HUES64 (cell line): ENCODE data around the gene RNF157. TPM values are rescaled to one million over a fixed set of nuclear protein-coding genes. Genes with fewer than 3 reads are reported as not detected.

Experiments
- H3K27ac ChIP-seq: 2 replicates; pipeline ENCODE4 v1.7.0; 2013; ENCODE audit warnings: low read depth, low read length, inconsistent platforms
- H3K27me3 ChIP-seq: 2 replicates; pipeline ENCODE4 v1.6.1; 2013; ENCODE audit warnings: mild to moderate bottlenecking, low read length; ENCODE audit not compliant: insufficient read depth
- H3K36me3 ChIP-seq: 2 replicates; pipeline ENCODE4 v1.6.1; 2013; ENCODE audit warnings: mild to moderate bottlenecking, low read length; ENCODE audit not compliant: insufficient read depth
- H3K4me1 ChIP-seq: 2 replicates; pipeline ENCODE4 v1.6.1; 2013; ENCODE audit warnings: mild to moderate bottlenecking, low read length, moderate library complexity; ENCODE audit not compliant: insufficient read depth
- H3K4me3 ChIP-seq: 2 replicates; pipeline ENCODE4 v1.5.1; 2013; ENCODE audit warnings: mild to moderate bottlenecking, low read length, moderate library complexity
- H3K9ac ChIP-seq: 2 replicates; pipeline ENCODE4 v1.6.1; 2013; ENCODE audit warnings: mild to moderate bottlenecking, low read depth, low read length
- H3K9me3 ChIP-seq: 2 replicates; pipeline ENCODE4 v1.6.1; 2013; ENCODE audit warnings: low read depth, low read length; ENCODE audit not compliant: insufficient read depth
- WGBS: fragments of 150-250, 120-280 bp; methylation state at CpG from one replicate; pipeline ENCODE4 v1.1.7; 2013; ENCODE audit warnings: missing lambda C conversion rate; 5-methylcytosine and 5-hydroxymethylcytosine counted together
- polyA plus RNA-seq, 2 experiments: library from polyadenylated mRNA; stranded (reverse); fragments of 50-300 nt; gene quantifications; one replicate each; pipeline ENCODE4 v1.2.3, GENCODE V29; 2013

The RNF157 gene
- 5.7 TPM for polyA plus RNA-seq (2013, experiment 1 of 2)
- polyA plus RNA-seq (2013, experiment 2 of 2) = 11.3 TPM

GRCh38 chr17:76240461-76241203 lies at the start of gene RNF157:
Gene RNF157, minus strand, starts transcription at chr17:76240493. Its CDS starts 253 bp downstream, at chr17:76240240.
- WGBS = under 1% methylated on average over 102 of the region's 102 CpGs
- Histone ChIP-seq H3K36me3 (no peaks in the 10 kb centered on the region), H3K27me3 (peaks cover 55% of the 10 kb centered on the region), H3K4me1 (no peaks in the 10 kb centered on the region), H3K9ac (peak within 1 kb of the TSS; percentile 73), H3K27ac (no peak within 1 kb of the TSS; the same call in 1 of the 2 replicates), H3K4me3 (peak within 1 kb of the TSS; percentile 59), H3K9me3 (no peaks in the 10 kb centered on the region)

GRCh38 chr17:76281573-76282371 lies 41.5 kb upstream of the RNF157 start:
- Histone ChIP-seq H3K36me3 (no peaks in the 10 kb centered on the region), H3K9ac (no peak overlapping the region), H3K27ac (no peak overlapping the region), H3K4me3 (no peak overlapping the region), H3K9me3 (no peaks in the 10 kb centered on the region), H3K27me3 (no peaks in the 10 kb centered on the region), H3K4me1 (peaks cover under 1% of the 10 kb centered on the region; the same call in 1 of the 2 replicates)
- 94% methylated on average over 23 of the region's 23 CpGs for WGBS

- Histone ChIP-seq H3K27ac (no peak overlapping the region), H3K4me1 (peaks cover 6% of the 10 kb centered on the region; the same call in 1 of the 2 replicates), H3K9me3 (no peaks in the 10 kb centered on the region), H3K27me3 (no peaks in the 10 kb centered on the region), H3K9ac (no peak overlapping the region), H3K36me3 (no peaks in the 10 kb centered on the region), H3K4me3 (no peak overlapping the region)
- 94% methylated on average over 15 of the region's 15 CpGs for WGBS
These were observed 40.4 kb upstream of the RNF157 start for GRCh38 chr17:76280650-76281049.

- H3K27ac ChIP-seq = no peak overlapping the region
- no peaks in the 10 kb centered on the region for H3K36me3 ChIP-seq
- no peaks in the 10 kb centered on the region for H3K27me3 ChIP-seq
- no peaks in the 10 kb centered on the region for H3K9me3 ChIP-seq
- H3K4me1 ChIP-seq = peaks cover 6% of the 10 kb centered on the region; the same call in 1 of the 2 replicates
- WGBS = 87% methylated on average over 15 of the region's 15 CpGs
- H3K4me3 ChIP-seq = no peak overlapping the region
- H3K9ac ChIP-seq = no peak overlapping the region
These were observed 39.5 kb upstream of the RNF157 start for GRCh38 chr17:76279742-76280287.

- Histone ChIP-seq H3K9me3 (no peaks in the 10 kb centered on the region), H3K36me3 (no peaks in the 10 kb centered on the region), H3K4me1 (peaks cover 6% of the 10 kb centered on the region; the same call in 1 of the 2 replicates), H3K27ac (no peak overlapping the region), H3K9ac (no peak overlapping the region), H3K4me3 (no peak overlapping the region), H3K27me3 (no peaks in the 10 kb centered on the region)
- 72% methylated on average over 27 of the region's 28 CpGs for WGBS
These were observed 38.9 kb upstream of the RNF157 start for GRCh38 chr17:76278952-76279741.

- H3K36me3 ChIP-seq = no peaks in the 10 kb centered on the region
- peaks cover 6% of the 10 kb centered on the region; the same call in 1 of the 2 replicates for H3K4me1 ChIP-seq
- H3K27ac ChIP-seq = no peak overlapping the region
- WGBS = 93% methylated on average over 19 of the region's 19 CpGs
- no peak overlapping the region for H3K4me3 ChIP-seq
- H3K9me3 ChIP-seq = no peaks in the 10 kb centered on the region
- H3K9ac ChIP-seq = no peak overlapping the region
- H3K27me3 ChIP-seq = no peaks in the 10 kb centered on the region
These were observed 38.1 kb upstream of the RNF157 start for GRCh38 chr17:76278268-76278908.

GRCh38 chr17:76277300-76278267 lies 37.3 kb upstream of the RNF157 start:
- peaks cover 6% of the 10 kb centered on the region; the same call in 1 of the 2 replicates for H3K4me1 ChIP-seq
- no peaks in the 10 kb centered on the region for H3K36me3 ChIP-seq
- WGBS = 95% methylated on average over 31 of the region's 31 CpGs
- H3K9ac ChIP-seq = no peak overlapping the region
- no peak overlapping the region for H3K27ac ChIP-seq
- no peaks in the 10 kb centered on the region for H3K9me3 ChIP-seq
- H3K4me3 ChIP-seq = no peak overlapping the region
- no peaks in the 10 kb centered on the region for H3K27me3 ChIP-seq

- WGBS = 87% methylated on average over 19 of the region's 19 CpGs
These were observed 36.4 kb upstream of the RNF157 start for GRCh38 chr17:76276461-76277299.

GRCh38 chr17:76276069-76276431 lies 35.8 kb upstream of the RNF157 start:
- no peak overlapping the region for H3K27ac ChIP-seq
- H3K36me3 ChIP-seq = no peaks in the 10 kb centered on the region
- H3K9ac ChIP-seq = no peak overlapping the region
- H3K4me1 ChIP-seq = peaks cover 13% of the 10 kb centered on the region; the same call in 1 of the 2 replicates
- 92% methylated on average over 11 of the region's 11 CpGs for WGBS
- no peak overlapping the region for H3K4me3 ChIP-seq
- H3K27me3 ChIP-seq = no peaks in the 10 kb centered on the region
- no peaks in the 10 kb centered on the region for H3K9me3 ChIP-seq

More at GRCh38 chr17:76276461-76277299, 36.4 kb upstream of the RNF157 start:
- no peaks in the 10 kb centered on the region for H3K9me3 ChIP-seq
- no peaks in the 10 kb centered on the region for H3K27me3 ChIP-seq
- H3K9ac ChIP-seq = 0 out of 2 replicates have a peak overlapping the region, but pooled peaks have one; percentile 9
- H3K27ac ChIP-seq = peak overlapping the region; percentile 46; the same call in 1 of the 2 replicates
- no peak overlapping the region for H3K4me3 ChIP-seq
- H3K36me3 ChIP-seq = no peaks in the 10 kb centered on the region
- peaks cover 7% of the 10 kb centered on the region; the same call in 1 of the 2 replicates for H3K4me1 ChIP-seq
